Ovary (tissue), 9 donors: ENCODE data around the gene PERM1. TPM values are rescaled to one million over a fixed set of nuclear protein-coding genes. Genes with fewer than 3 reads are reported as not detected.
"Not testable (repeated sequence)": the region's sequence is repeated elsewhere in the genome, so short reads cannot be mapped to it uniquely, and the experiment has no call there.

Experiments
- DNase-seq, 5 donors: peaks; one replicate each; pipeline ENCODE4 v3.0.0-alpha.2; 2019 to 2020
- H3K27ac ChIP-seq, 2 donors: fragments of 200-600 bp; one replicate each; pipeline versions ENCODE4 v1.5.1 to v1.8.0; 2019 to 2022
- H3K27me3 ChIP-seq: fragments of 200-600 bp; one replicate; pipeline ENCODE4 v1.8.0; 2022
- H3K36me3 ChIP-seq: fragments of 200-600 bp; sonication (generic); one replicate; pipeline ENCODE4 v1.5.1; 2019
- H3K4me1 ChIP-seq: one replicate; pipeline ENCODE4 v1.8.1; 2013; ENCODE audit warnings: mild to moderate bottlenecking, moderate library complexity; ENCODE audit not compliant: insufficient read depth
- H3K4me3 ChIP-seq: fragments of 200-600 bp; sonication (generic); one replicate; pipeline ENCODE4 v1.5.1; 2017
- H3K9me3 ChIP-seq, 2 donors: fragments of 200-600 bp in 1 of 2; sonication (generic) in 1 of 2; one replicate each; pipeline versions ENCODE4 v1.5.1 to v1.8.1; 2013 to 2019; ENCODE audit warnings: mild to moderate bottlenecking in 1 of 2, moderate library complexity in 1 of 2
- CTCF ChIP-seq, 3 donors: fragments of 450-650 bp in 2 of 3; fragments of 200-600 bp in 1 of 3; IDR thresholded peaks; one replicate each; pipeline versions ENCODE4 v1.5.1 to v1.8.0; 2016 to 2022; ENCODE audit warnings: antibody characterized with exemption in 3 of 3, mild to moderate bottlenecking in 1 of 3
- EP300 ChIP-seq: sonication (generic); formaldehyde crosslinking; IDR thresholded peaks from one replicate; pipeline ENCODE4 v1.6.1; 2017; ENCODE audit warnings: antibody characterized with exemption
- POLR2A ChIP-seq: fragments of 450-650 bp; IDR thresholded peaks from one replicate; pipeline ENCODE4 v1.6.1; 2017; ENCODE audit warnings: antibody characterized with exemption, mild to moderate bottlenecking, moderate library complexity
- WGBS, 3 donors: extraction: QIAGEN DNeasy Blood & Tissue Kit in 1 of 3; methylation state at CpG; one replicate each; pipeline versions ENCODE4 v1.1.5 to v1.1.7; 2013 to 2017; 5-methylcytosine and 5-hydroxymethylcytosine counted together
- intact Hi-C, 4 donors: fragments of 100-400 bp; cut with DNase I; formaldehyde crosslinking; loops; one replicate each; pipeline versions ENCODE4 v1.11.0 to v1.15.1; 2022 to 2023
- polyA plus RNA-seq, 2 donors: library from polyadenylated mRNA; stranded (reverse); fragments of 200-250 nt in 1 of 2; fragments of 350-450 nt in 1 of 2; fragmentation: Illumina TruSeq in 1 of 2; extraction: RNeasy Lipid Tissue Mini Kit (QIAGEN cat#74804) in 1 of 2; gene quantifications; one replicate each; pipeline ENCODE4 v1.2.3, GENCODE V29; 2013 to 2014
- total RNA-seq, 7 donors: library from RNA; depleted of rRNA in 2 of 7; stranded (reverse); fragments of >200 nt in 2 of 7; fragmentation: NEBNext Ultra II Directional in 3 of 7; extraction: Animal tissue kit (Norgen Biotek cat#: 25700) in 3 of 7; gene quantifications; one replicate each; pipeline versions ENCODE4 v1.1.0 to v1.2.4, GENCODE V29; 2016 to 2023
- donor health status: DM: no; HTN: no; CAD: no; lungs with moderate emphysema.
- donor health status: DM: no; HTN: no; CAD: no.
- donor health status: Bipolar disorder and iron deficiency.
- donor health status: DM: yes; HTN: yes; CAD: no.
- donor health status: DM: no; HTN: no; CAD: no.
- donor health status: DM: yes; HTN: yes; CAD: no.

PERM1 gene
- total and polyA plus RNA-seq, 9 donors: 0.07 to 0.34 (median 0.28) TPM; not detected in 4

GRCh38 chr1:1014799-1015681, 33.1 kb upstream of the PERM1 start:
- peak in 1 of 5 donors; percentile 41 for DNase-seq
- 64 to 75% (median 70%) methylated on average over 19 to 20 of the region's 20 CpGs for WGBS, 3 donors
- intact Hi-C loops: no loop called here
- no peak for TF ChIP-seq CTCF (IDR thresholded peaks at IDR 0.05)
- TF ChIP-seq POLR2A: no peak
- no peak for TF ChIP-seq EP300
- no peak overlapping the region for H3K27ac ChIP-seq
- no peaks in the 10 kb centered on the region for H3K27me3 ChIP-seq
- no peaks in the 10 kb centered on the region for H3K9me3 ChIP-seq
- peaks cover 4% of the 10 kb centered on the region for H3K4me1 ChIP-seq
- H3K36me3 ChIP-seq: no peaks in the 10 kb centered on the region
- no peak overlapping the region for H3K4me3 ChIP-seq

GRCh38 chr1:1013922-1014648, 32.2 kb upstream of the PERM1 start:
- Histone ChIP-seq H3K4me1 (peaks cover 4% of the 10 kb centered on the region), H3K27me3 (no peaks in the 10 kb centered on the region), H3K4me3 (peak overlapping the region; percentile 67), H3K36me3 (no peaks in the 10 kb centered on the region), H3K9me3 (no peaks in the 10 kb centered on the region), H3K27ac (peak overlapping the region; percentile 14 to 57)
- DNase-seq: peak in 1 of 5 donors; percentile 50
- intact Hi-C loops: no loop called here
- 29 to 47% (median 33%) methylated on average over 31 to 41 of the region's 41 CpGs for WGBS, 3 donors
- TF ChIP-seq CTCF (IDR thresholded peaks at IDR 0.05) (no peak), EP300 (no peak), POLR2A (no peak)

- Histone ChIP-seq H3K27me3 (no peaks in the 10 kb centered on the region), H3K36me3 (no peaks in the 10 kb centered on the region), H3K4me3 (peak within 1 kb of the TSS; percentile 67), H3K4me1 (peaks cover 4% of the 10 kb centered on the region), H3K27ac (peak within 1 kb of the TSS; percentile 14 to 57), H3K9me3 (no peaks in the 10 kb centered on the region)
- intact Hi-C loops: no loop called here
- TF ChIP-seq CTCF (IDR thresholded peaks at IDR 0.05): no peak
- no peak for TF ChIP-seq POLR2A
- no peak for TF ChIP-seq EP300
- DNase-seq: peak; percentile 84 to 90 (median 88)
- 0 to 2% (median 1%) methylated on average over 28 to 30 of the region's 30 CpGs for WGBS, 3 donors
Measured at GRCh38 chr1:1013105-1013921, 31.4 kb upstream of the PERM1 start, which contains the start of gene ISG15. Gene ISG15 (plus strand): TSS chr1:1013497. CDS start chr1:1013574, 77 bp downstream.

GRCh38 chr1:1012736-1013104, 30.8 kb upstream of the PERM1 start:
- peak overlapping the region in 1 of 2 donors; percentile 57 for H3K27ac ChIP-seq
- WGBS, 3 donors: 33 to 44% (median 35%) methylated on average over 13 of the region's 13 CpGs
- intact Hi-C loops: not testable (repeated sequence)

More at GRCh38 chr1:1012736-1013104, 30.8 kb upstream of the PERM1 start:
- not testable (repeated sequence) for H3K27me3 ChIP-seq, H3K36me3 ChIP-seq, H3K9me3 ChIP-seq, H3K4me1 ChIP-seq
- peak in 2 of 5 donors; percentile 11 to 38 for DNase-seq
- peak overlapping the region; percentile 67 for H3K4me3 ChIP-seq
